ENCODE measurements around the gene FARP1. TPM values are rescaled to one million over a fixed set of nuclear protein-coding genes. Genes with fewer than 3 reads are reported as not detected.

FARP1 gene
- total and polyA plus RNA-seq, 2 of the 13 experiments (the other 11 are each of a cell fraction or from before 2014, with no cell fraction given): 70.6 to 126 TPM

- no peak for TF ChIP-seq SSRP1 (CRISPR knock-in tag; IDR thresholded peaks at IDR 0.05)
- TF ChIP-seq MIER2 (CRISPR knock-in tag; IDR thresholded peaks at IDR 0.05): no peak
- 0 out of 2 replicates have a peak, but pooled peaks have one; percentile 18 for TF ChIP-seq ZNF230 (CRISPR knock-in tag; IDR thresholded peaks at IDR 0.05)
- TF ChIP-seq UBTF (CRISPR knock-in tag; IDR thresholded peaks at IDR 0.05): no peak
- TF ChIP-seq TERF1 (CRISPR knock-in tag; IDR thresholded peaks at IDR 0.05): no peak
- TF ChIP-seq SMARCE1 (IDR thresholded peaks at IDR 0.05; ENCODE audit: borderline replicate concordance): no peak
- TF ChIP-seq ZNF251 (CRISPR knock-in tag; IDR thresholded peaks at IDR 0.05): no peak
- peak; percentile 53; the same call in 1 of the 2 replicates for TF ChIP-seq BCL6 (CRISPR knock-in tag; IDR thresholded peaks at IDR 0.05)
- TF ChIP-seq CBX1 (IDR thresholded peaks at IDR 0.05; ENCODE audit: low read depth): no peak
- TF ChIP-seq MTERF4 (CRISPR knock-in tag; IDR thresholded peaks at IDR 0.05): no peak
- no peak for TF ChIP-seq SNAPC4 (CRISPR knock-in tag; IDR thresholded peaks at IDR 0.05)
- 0 out of 2 replicates have a peak, but pooled peaks have one; percentile 66 for TF ChIP-seq KDM4B (CRISPR knock-in tag; IDR thresholded peaks at IDR 0.05)
- no peak for TF ChIP-seq ZFP36L2 (CRISPR knock-in tag; IDR thresholded peaks at IDR 0.05)
- no peak for TF ChIP-seq ZNF225 (CRISPR knock-in tag; IDR thresholded peaks at IDR 0.05)
- TF ChIP-seq MXI1 (IDR thresholded peaks at IDR 0.05; ENCODE audit: borderline replicate concordance, low read depth, low read length): peak; percentile 68; the same call in 1 of the 3 replicates
- no peak for TF ChIP-seq ARNT (IDR thresholded peaks at IDR 0.05)
- no peak for TF ChIP-seq ZNF572 (CRISPR knock-in tag; IDR thresholded peaks at IDR 0.05)
- TF ChIP-seq ZNF24 (IDR thresholded peaks at IDR 0.05): no peak
- no peak for TF ChIP-seq SCMH1 (CRISPR knock-in tag; IDR thresholded peaks at IDR 0.05; ENCODE audit: borderline replicate concordance)
- TF ChIP-seq ZNF841 (CRISPR knock-in tag; IDR thresholded peaks at IDR 0.05; ENCODE audit: borderline replicate concordance): no peak
These were observed 158.2 kb downstream of the FARP1 start (continued) for GRCh38 chr13:98300956-98301641.

All from HepG2 (cell line).